Measurements from ENCODE around the gene BBX.
A peak's percentile ranks its signal among the peaks of the same experiment; 100 is the strongest.
"Not testable (repeated sequence)": the region's sequence is repeated elsewhere in the genome, so short reads cannot be mapped to it uniquely, and the experiment has no call there.

BBX gene

DNA sequence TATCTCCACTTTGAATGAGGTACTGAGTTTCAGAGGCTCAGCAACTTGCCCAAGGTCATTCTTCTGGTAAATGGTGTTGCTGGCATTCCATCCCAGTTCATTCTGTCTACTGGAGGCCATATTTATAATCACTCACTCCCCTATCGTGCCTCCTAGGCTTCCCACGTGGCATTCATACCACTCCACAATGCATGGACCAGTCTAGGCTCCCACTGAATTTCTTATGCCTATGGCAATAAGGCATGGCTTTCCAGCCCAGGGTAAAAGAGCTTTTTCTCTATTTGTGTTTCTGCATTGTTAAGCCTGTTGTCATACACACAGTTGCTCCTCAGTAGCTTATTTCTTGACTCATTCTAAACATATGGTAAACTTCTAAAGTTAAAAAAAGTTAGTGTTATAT lies 19.9 kb downstream of the BBX start:
- no peak for DNase-seq (ENCODE audit: low read depth in 2 of 2)

DNA sequence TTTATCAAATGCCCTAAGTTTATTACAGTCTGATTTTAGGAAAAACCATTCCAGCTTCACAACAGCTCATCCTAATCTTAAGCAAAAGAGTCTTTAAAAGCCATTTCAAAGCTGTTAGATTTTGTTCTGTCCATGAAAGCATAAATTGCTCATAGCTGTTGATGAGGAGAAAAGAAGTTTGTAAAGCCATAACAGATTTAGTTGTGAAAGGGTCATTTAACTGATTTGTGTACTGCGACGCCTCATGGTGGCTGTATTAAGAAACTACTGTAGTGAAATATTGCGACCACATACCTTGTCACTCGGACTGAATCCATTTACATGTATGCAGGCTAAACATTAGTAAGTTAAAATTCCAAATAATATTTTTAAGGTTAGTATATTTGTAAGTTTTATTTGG lies 20.9 kb downstream of the BBX start:
- DNase-seq (ENCODE audit: low read depth in 2 of 2), result no peak

DNA sequence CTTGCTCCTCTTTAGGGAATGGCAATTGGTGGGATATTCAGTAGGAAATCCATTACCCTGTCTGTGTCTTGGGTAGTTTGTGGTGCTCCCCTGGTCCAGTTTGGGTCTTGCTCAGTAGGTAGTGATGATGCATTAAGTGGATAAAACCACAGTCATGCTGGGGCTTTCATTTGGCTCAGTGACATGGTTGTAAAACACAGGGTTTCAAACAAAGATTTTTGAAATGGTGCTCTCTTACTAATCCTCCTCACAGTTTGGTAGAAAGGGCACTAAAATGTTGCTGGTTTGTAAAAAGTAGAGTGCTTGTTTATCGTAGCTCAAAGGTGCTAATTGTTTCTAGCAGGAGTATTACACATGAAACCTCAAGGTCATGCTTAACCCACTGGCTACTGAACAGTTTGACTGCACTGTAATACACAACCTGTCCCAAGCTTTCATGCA lies 22.9 kb downstream of the BBX start:
- no peak for DNase-seq (ENCODE audit: low read depth in 2 of 2)

DNA sequence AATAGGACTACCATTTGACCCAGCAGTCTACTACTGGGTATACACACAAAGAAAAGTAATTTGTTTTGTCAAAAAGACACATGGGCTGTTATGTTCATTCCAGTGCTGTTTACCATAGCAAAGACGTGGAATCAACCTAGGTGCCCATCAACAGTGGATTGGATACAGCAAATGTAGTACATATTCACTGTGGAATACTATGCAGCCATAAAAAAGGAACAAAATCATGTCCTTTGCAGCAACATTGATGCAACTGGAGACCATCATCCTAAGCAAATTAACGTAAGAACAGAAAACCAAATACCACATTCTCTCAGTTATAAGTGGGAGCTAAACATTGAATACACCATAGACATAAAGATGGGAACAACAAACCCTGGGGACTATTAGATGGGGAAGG lies 25.8 kb downstream of the BBX start:
- DNase-seq (ENCODE audit: low read depth in 2 of 2), result no peak

DNA sequence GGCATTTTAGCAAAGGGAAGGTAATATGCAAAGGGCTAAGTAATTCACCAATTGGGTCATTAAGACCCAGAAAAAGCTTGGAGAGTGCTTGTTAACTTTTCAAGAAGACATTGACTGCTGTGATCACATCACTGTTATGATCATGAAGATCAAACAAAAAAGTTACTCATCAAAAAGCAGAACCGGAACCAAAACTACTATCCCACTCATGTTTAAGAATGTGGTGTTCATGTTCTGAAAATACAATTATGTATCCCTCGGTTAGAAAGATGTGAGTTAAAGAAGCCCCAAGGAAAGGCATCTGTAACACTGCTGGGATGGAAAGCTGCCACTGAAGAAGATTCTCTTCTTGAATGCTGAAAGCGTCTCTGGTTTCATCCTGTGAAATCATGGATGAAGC lies 32.6 kb downstream of the BBX start:
- no peak for DNase-seq (ENCODE audit: low read depth in 2 of 2)

DNA sequence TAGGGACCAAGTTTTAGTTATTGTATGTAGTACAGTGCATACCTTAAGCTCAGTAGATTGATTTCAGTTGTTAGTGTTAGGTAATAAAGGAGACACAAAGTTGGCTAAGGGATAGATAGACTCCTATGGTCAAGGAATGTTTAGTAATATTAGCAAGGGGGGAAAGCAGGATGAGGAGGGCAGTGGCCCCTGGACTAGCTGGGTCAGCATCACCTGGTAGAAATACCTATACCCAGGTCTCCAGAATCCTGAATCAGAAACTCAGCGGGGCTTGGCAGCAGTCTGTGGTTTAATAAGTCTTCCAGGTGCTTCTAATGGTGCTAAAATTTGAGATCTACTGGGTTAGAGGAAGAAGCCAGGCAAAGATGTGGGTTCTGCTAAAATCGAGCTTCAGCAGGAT lies 35.0 kb downstream of the BBX start:
- DNase-seq (ENCODE audit: low read depth in 2 of 2), result no peak

DNA sequence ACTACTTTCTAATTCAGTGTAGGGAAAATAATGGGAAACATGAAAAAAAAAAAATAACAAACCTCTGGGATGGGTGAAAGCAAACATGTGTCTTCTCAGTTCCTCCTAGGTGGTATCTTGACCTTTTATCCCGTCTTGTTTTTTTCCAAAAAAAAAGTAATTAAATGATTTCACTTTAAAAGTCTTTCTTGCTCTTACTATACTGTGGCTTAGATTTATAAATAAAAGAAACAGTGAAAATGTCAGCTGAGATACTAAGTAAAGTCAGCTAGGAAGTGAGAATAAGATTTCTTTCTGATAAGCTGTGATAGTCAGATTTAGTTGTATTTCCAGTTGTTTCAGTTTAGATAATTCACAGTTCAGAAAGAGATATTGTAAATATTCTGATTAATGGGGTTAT lies 37.4 kb downstream of the BBX start:
- DNase-seq (ENCODE audit: low read depth in 2 of 2), result no peak

DNA sequence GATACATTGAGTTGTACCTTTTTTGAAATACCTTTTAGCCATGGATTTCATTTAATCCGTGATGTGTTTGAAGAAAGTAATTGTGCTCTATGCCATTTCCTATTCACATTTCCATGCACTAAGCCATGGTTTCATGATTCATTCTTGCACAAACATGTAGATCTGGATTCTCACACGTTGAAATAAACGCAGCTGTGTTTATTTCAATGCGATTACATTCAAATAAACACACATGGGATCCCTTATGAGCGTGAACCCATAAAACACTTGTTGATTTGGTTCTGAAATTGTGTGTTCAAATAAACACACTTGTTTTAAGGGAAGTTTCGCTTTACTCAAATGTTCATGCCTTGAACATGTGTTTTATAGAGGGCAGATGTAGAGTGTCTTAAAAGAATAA lies 39.2 kb downstream of the BBX start:
- no peak for DNase-seq (ENCODE audit: low read depth in 2 of 2)

DNA sequence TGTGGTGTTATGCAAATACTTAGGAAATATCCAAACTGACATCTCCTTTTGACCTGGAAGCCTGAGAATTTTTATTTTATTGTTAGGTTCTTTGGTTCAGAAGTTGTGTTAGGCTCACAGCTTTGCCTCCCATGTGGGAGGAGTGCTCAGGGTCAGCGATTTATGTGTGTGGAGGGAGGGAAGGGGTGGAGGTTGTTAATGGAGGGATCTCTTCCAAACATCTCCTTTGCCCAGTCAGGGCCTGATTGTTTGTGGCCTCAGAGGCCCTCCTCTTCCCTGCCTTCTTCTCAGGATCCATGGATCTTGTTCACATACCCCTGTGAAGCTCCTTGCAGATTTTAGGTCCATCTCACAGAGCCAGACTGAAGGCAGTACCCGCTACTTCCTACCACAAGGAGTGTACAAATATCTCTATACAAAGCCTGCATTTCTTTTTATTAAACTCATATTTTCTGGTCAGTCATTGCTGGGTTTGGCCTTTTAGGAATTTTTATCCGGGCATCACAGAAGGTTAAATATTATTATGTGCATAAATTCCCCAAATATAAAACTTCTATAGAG lies 40.3 kb downstream of the BBX start:
- no peak for DNase-seq (ENCODE audit: low read depth in 2 of 2)

DNA sequence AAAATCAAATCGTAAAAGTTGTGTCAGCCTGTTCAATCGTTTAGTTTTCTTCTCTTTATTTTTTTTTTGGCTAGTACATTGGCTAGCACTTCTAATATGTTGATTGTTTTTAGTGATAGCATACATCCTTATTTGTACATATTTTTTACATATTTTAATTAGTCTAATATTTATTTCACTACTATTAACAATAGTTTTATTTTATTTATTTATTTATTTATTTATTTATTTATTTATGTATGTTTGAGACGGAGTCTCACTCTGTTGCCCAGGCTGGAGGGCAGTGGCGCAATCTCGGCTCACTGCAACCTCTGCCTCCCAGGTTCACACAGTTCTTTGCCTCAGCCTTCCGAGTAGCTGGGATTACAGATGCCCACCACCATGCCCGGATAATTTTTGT lies 42.5 kb downstream of the BBX start:
- DNase-seq (ENCODE audit: low read depth in 2 of 2), result not testable (repeated sequence)

DNA sequence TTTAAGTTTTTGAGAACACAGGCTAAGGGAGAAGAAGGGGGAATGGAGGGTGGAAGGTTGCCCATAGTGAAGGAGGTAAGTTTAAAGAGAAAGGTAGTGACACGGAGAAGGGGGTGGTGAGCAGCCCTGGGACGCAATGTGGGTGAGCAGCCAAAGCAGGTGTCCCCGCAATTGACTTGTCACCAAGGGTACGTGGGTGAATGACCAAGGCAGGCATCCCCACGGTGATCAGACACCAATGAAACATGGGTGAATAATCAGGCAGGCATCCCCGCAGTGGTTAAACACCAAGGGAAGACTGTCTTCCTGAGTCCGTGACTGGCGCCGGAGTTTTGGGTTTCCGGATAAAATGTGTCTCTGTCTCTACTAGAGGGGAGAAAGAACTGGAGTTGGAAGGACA lies 48.3 kb downstream of the BBX start:
- DNase-seq (ENCODE audit: low read depth in 2 of 2), result not testable (repeated sequence)

DNA sequence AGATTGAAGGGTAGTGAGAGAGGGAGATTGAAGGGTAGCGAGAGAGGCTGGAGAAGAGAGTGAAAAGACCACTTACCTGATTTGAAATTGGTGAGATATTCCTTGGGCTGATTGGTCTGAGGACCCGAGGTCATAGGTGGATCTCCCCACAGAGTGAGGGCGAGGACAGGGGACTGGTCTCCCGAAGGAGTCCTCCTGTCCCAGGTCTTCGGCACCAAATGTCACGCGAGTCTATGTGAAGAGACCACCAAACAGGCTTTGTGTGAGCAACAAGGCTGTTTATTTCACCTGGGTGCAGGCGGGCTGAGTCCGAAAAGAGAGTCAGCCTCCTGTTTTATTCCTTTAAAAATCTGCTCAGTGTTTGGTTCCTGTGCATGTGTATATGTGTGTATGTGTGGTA lies 48.7 kb downstream of the BBX start:
- DNase-seq (ENCODE audit: low read depth in 2 of 2), result not testable (repeated sequence)

DNA sequence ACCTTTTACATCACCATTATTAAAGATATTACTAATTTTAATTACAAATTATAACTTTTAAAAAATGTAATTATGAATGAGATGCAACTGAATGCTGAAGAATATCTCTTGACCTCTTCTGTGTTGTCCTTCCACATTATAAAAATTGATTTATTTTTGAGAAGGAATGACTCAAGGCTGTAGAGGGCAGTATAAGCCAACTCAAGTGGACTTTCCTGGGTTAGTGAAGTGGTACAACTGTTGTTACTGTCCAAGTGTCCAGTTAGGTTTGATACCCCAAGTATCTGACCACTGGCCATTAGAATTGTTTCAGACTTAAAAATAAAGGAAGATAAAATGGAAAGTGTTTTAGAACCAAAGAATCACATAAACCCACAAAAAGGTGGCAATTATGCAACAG lies 51.9 kb downstream of the BBX start:
- no peak for DNase-seq (ENCODE audit: low read depth in 2 of 2)

DNA sequence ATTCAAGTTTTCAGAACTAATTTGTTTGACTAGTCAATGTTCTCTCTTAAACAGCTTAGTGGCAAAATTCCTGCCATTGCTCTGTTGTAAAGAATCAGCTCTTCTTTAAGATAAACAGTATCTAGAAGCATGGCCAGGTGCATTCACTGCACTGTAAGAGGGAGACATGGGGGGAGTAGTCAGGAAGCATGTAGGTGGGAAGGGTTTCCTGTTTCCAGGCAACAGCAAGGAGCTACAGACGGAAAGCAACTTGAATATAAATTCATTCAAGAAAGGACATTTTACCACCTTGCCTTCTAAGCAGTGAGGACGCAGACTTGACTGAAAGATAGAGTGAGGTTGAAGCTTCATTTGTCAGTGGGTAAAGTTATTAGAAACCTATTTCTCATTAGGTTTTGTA lies 55.3 kb downstream of the BBX start:
- no peak for DNase-seq (ENCODE audit: low read depth in 2 of 2)

DNA sequence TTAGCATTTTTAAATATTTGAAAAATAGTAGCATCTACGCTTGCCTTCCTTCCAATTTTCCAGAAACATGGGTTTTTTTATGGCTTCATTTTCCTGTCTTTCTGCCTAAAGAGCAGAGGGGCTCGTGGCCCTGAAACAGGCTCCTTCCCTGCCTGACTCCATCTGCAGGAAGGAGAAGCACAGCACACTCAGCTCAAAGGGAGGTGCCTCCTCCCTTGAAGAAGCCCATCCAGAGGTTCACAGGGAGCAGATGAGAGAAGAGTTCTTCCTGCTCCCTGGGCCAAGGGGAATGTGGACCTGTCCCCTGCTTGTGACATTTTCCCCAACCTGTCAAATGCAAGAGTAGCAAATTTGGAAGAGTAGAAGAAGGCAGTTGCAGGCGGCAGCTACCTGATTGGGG lies 55.8 kb downstream of the BBX start:
- no peak for DNase-seq (ENCODE audit: low read depth in 2 of 2)

DNA sequence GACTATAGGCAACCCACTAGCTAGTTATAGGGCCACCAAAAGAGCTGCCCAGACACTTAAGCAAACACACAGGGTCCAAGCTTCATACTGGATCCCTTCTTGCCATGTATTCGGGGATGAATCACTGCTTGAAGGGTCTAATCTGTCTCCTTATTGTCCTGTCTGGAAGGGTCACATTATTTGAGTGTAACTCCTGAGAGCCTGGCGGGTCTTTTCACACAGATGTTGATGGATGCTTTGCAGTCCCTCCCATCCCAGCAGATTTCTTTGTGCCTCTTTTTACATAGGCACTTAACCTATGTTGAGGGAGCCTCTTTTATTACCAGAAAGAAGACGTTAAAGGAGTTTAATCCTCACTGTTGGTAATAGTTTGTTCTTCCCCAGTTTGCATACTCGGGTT lies 56.6 kb downstream of the BBX start:
- no peak for DNase-seq (ENCODE audit: low read depth in 2 of 2)

DNA sequence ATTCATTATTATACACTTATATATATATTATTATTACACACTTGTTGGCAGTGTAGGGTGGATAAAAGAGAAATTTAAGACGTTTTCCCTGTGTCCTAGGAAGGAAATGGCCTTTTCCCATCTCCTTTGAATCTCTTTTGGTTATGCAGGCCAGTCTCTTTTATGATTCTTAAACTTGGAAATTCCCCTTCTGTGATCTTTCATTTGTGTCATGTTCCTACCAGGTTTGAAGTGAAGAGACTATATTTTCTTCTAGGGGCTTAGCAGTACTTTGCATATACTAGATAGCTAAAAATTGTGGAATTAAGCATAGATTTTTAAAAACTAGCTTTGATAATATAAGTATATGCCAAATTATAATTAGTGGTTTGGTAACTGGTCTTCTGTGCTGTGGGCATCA lies 58.5 kb downstream of the BBX start:
- no peak for DNase-seq (ENCODE audit: low read depth in 2 of 2)

DNA sequence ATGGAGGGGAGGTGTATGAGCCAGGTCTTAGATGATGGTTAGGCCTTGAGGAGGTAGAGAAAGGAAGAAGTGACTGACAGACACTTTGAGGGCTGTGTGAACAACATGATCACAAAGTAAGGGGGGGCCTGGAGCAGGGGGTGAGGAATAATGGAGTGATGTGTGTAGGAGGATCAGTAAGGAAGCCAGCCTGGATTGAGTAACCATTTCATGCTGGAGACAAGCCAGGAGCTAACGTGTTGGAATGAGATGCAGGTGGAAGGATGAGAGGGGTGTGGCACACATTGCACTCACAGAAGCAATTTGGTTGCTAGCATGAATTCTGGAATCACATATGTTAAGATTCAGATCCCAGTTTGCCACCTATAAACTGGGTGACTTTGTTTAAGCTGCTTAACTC lies 65.5 kb downstream of the BBX start:
- DNase-seq (ENCODE audit: low read depth in 2 of 2), result no peak

DNA sequence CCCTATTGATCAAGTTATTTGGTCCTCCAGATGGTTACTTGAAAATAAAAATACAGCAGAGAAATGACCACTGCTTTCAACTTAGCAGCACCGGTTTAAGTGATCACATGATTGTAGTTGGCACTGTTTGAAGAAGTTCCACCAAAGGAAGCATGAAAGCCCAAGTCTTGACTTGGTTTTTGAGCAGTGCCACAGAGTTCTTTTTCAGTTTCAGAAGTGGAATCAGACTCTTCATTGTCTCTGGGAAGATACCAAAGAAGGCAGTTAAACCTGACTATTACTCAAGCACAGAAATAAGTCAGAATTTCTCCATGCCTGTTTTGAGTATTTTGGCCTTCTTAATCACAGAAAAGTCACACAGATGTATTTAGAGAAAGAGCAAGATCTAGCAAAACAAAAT lies 66.7 kb downstream of the BBX start:
- no peak for DNase-seq (ENCODE audit: low read depth in 2 of 2)

DNA sequence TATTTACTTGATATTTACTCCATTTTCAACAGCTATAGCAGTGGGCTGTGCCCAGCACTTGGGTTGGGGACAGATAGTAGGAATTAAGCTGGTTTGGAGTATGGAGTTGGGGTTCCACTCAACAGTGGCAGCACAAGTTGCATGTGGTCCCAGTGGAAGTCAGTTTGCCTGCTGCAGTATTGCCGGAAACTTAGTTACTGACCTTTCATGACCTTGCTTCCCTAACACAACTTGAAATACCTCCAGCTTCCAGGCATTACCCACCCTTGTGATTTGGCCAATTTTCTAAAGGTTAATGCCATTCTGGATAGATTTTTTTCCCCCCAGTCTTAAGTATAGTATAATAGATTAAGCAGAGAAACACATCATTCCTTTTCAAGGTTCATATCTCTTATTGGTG lies 68.0 kb downstream of the BBX start:
- no peak for DNase-seq (ENCODE audit: low read depth in 2 of 2)

DNA sequence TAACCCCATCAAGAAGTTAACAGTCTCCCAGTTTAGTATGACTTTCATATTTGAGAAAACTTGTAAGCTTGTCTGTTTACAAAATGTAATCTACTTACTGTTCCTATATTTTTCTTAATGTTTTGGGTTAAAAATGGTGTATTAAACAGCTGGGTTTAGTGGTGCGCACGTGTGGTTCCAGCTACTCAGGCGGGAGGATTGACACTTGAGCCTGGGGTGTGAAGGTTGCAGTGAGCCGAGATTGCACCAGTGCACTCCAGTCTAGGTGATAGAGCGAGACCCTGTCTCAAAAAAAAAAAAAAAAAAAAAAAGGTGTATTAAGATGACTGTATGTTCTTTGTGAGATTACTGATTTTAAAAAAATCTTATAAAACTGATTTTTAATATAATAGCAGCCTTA lies 69.3 kb downstream of the BBX start:
- no peak for DNase-seq (ENCODE audit: low read depth in 2 of 2)

DNA sequence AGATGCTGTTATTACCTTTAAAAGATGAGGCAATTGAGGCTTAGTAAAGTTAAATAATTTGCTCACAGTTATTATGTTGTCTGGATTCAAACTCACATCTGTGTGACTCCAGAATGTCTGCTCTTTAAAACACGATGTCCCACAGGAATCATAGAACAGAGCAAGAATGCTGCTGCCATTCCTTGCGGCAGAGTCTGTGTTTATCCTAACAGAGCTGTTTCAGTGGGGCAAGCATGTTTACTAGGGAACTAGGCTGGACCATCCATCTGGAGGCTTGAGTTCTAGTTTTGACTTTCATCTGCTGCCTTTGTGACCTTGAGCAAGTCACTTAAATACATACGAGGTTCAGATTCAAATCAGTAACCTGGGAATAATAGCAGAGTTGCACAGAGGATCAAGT lies 72.1 kb downstream of the BBX start:
- DNase-seq (ENCODE audit: low read depth in 2 of 2), result no peak

DNA sequence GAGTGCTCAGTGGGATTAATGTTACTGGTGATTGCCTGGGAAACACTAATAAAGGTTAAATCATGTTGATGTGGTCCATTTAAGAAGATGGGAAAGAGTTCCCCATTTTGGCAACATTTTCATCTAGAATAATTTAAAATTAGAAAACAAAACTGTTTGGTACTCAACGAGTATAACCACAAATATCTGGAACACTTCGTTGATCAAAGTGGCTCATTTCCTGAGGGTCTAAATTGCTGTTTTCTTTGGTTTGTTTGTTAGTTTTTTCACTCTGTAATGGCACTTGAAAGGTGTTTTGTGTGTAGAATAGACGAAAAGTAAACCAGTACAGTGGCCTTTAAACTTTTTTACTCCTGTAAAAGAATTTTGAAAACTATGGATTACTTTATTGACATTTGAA lies 73.9 kb downstream of the BBX start:
- DNase-seq (ENCODE audit: low read depth in 2 of 2), result no peak

DNA sequence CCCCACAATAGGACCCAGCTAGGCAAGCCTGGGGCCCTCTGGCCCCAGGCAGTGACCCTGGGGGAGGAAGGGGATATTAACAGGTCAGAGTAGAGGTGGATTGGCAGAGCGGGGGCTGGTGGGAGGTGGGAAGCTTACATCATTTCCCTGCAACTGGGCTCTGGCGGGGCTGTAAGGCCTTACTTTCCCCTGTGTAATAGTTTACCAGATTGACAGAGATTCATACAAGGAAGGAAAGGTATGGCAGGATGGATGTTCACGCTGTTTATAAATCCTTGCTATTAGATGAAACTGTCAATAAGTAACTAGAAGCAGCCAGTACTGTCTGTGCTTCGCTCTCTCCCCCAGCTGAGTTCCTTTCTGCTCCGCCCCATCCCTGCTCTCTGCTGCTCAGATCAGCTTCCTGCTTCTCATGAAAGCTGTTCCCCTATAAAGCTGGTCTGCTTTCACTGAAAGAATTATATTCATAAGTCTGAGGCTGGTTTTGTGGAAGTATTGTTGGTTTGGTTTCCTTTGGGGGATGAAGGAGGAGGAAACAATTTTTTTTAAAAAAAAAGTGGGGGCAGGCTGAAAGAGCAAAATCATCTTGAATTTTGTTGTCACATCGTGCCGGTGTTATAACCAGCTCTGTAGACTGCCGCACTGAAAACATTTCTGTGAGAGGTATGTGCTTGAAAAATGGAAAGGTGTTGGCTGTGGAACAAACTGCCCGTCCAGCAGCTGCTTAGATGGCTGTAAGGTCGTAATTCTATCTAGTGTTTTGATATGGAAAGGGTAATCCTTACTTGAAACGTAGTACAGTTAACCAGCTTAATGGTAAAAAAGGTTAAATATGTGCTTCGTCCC lies 76.4 kb downstream of the BBX start:
- DNase-seq (ENCODE audit: low read depth in 2 of 2), result peak in 1 of 2 donors; percentile 18
